HG02678 (cell line): ENCODE data around the gene MAPK8.
A peak's percentile ranks its signal among the peaks of the same experiment; 100 is the strongest.

ENCODE experiments used
- ATAC-seq: cut with Tn5 transposase; IDR thresholded peaks from one replicate; pipeline ENCODE4 v1.9.1; 2021; ENCODE audit warnings: mild to moderate bottlenecking, moderate library complexity; ENCODE audit not compliant: unreplicated experiment

Gene MAPK8

GRCh38 chr10:48446785-48447184 is 140.3 kb downstream of the MAPK8 start:
- ATAC-seq = no peak

- ATAC-seq = no peak
Observed at GRCh38 chr10:48447356-48448215, 141.1 kb downstream of the MAPK8 start.

- no peak for ATAC-seq
Observed at GRCh38 chr10:48448796-48449195, 142.3 kb downstream of the MAPK8 start.

- no peak for ATAC-seq
Observed at GRCh38 chr10:48449501-48450232, 143.2 kb downstream of the MAPK8 start.

GRCh38 chr10:48450233-48450740 is 143.8 kb downstream of the MAPK8 start:
- ATAC-seq = no peak

GRCh38 chr10:48450741-48451466 is 144.4 kb downstream of the MAPK8 start:
- ATAC-seq = no peak

- ATAC-seq = no peak
Observed at GRCh38 chr10:48451969-48452878, 145.7 kb downstream of the MAPK8 start.

- ATAC-seq = no peak
Observed at GRCh38 chr10:48452879-48453412, 146.5 kb downstream of the MAPK8 start.

GRCh38 chr10:48453451-48454301 is 147.2 kb downstream of the MAPK8 start:
- ATAC-seq = no peak

- ATAC-seq = no peak
Observed at GRCh38 chr10:48454302-48455054, 148.0 kb downstream of the MAPK8 start.

GRCh38 chr10:48455055-48455391 is 148.5 kb downstream of the MAPK8 start:
- ATAC-seq = no peak

- ATAC-seq = no peak
Observed at GRCh38 chr10:48455392-48456151, 149.1 kb downstream of the MAPK8 start.

- ATAC-seq = no peak
Observed at GRCh38 chr10:48456361-48456804, 149.9 kb downstream of the MAPK8 start.

GRCh38 chr10:48456808-48457761 is 150.6 kb downstream of the MAPK8 start:
- peak; percentile 47 for ATAC-seq

- ATAC-seq = no peak
Observed at GRCh38 chr10:48457949-48458661, 151.6 kb downstream of the MAPK8 start.

- no peak for ATAC-seq
Observed at GRCh38 chr10:48458662-48459048, 152.2 kb downstream of the MAPK8 start.
